ENCODE results near the gene NUDC. TPM values are rescaled to one million over a fixed set of nuclear protein-coding genes. Genes with fewer than 3 reads are reported as not detected.

The NUDC gene
- total and polyA plus RNA-seq, 2 of the 13 experiments (the other 11 are each of a cell fraction or from before 2014, with no cell fraction given): 34.7 to 104 TPM

DNA sequence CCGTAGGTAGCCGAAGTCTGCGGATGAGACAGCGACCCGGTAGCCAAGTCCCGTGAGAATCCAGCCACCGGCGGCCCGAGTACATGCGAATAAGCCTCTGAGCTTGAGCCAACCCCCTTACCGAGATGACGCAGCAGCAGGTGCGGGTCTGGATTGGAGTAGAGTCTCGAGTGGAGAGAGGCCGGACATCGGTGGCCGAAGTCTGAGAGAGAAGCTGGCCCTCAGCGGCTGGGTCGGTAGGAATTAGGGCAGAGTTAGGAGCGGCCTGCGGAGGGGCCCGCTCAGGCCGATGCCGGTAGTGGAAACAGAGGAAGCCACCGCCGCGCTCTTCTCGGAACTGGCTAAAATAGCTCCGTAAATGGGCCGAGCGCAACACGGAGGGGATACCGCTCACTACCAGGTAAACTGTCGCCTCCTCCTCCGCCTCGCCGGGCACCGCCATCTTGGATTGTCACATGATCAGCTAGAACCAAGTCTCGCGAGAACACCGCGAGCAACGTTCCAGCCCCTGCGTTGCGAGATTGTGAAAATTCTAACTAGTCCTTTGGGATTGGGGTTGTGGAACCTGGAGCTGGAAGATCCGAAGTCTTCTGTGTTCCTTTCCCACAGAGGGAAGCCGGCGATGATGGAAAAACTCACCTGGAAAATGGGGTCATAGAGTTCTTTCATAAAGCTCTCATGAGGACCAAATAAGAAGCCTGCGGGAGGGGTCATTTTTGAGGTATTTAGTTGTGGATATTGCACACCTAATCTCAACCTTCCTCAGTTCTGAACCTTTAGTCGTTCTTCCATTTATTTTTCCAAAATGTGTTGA lies 21.3 kb upstream of the NUDC start, which contains the start of gene GPATCH3 (continued):
- TF ChIP-seq, protein P1, sequence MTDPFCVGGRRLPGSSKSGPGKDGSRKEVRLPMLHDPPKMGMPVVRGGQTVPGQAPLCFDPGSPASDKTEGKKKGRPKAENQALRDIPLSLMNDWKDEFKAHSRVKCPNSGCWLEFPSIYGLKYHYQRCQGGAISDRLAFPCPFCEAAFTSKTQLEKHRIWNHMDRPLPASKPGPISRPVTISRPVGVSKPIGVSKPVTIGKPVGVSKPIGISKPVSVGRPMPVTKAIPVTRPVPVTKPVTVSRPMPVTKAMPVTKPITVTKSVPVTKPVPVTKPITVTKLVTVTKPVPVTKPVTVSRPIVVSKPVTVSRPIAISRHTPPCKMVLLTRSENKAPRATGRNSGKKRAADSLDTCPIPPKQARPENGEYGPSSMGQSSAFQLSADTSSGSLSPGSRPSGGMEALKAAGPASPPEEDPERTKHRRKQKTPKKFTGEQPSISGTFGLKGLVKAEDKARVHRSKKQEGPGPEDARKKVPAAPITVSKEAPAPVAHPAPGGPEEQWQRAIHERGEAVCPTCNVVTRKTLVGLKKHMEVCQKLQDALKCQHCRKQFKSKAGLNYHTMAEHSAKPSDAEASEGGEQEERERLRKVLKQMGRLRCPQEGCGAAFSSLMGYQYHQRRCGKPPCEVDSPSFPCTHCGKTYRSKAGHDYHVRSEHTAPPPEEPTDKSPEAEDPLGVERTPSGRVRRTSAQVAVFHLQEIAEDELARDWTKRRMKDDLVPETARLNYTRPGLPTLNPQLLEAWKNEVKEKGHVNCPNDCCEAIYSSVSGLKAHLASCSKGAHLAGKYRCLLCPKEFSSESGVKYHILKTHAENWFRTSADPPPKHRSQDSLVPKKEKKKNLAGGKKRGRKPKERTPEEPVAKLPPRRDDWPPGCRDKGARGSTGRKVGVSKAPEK (CRISPR knock-in tag; IDR thresholded peaks at IDR 0.05; ENCODE audit: borderline replicate concordance): no peak
- TF ChIP-seq SIN3B (IDR thresholded peaks at IDR 0.05; ENCODE audit: low read length): peak; percentile 100
- no peak for TF ChIP-seq SOX6 (IDR thresholded peaks at IDR 0.05)
- 0 out of 2 replicates have a peak, but pooled peaks have one; percentile 52 for TF ChIP-seq SOX6 (CRISPR knock-in tag; IDR thresholded peaks at IDR 0.05)
- TF ChIP-seq ZNF570 (CRISPR knock-in tag; IDR thresholded peaks at IDR 0.05; ENCODE audit: borderline replicate concordance): no peak
- no peak for TF ChIP-seq ZUFSP (CRISPR knock-in tag; IDR thresholded peaks at IDR 0.05; ENCODE audit: borderline replicate concordance)
- TF ChIP-seq ZNF703 (CRISPR knock-in tag; IDR thresholded peaks at IDR 0.05; ENCODE audit: borderline replicate concordance): no peak
- TF ChIP-seq NCOA1 (CRISPR knock-in tag; IDR thresholded peaks at IDR 0.05): 0 out of 2 replicates have a peak, but pooled peaks have one; percentile 18
- TF ChIP-seq, protein P2, sequence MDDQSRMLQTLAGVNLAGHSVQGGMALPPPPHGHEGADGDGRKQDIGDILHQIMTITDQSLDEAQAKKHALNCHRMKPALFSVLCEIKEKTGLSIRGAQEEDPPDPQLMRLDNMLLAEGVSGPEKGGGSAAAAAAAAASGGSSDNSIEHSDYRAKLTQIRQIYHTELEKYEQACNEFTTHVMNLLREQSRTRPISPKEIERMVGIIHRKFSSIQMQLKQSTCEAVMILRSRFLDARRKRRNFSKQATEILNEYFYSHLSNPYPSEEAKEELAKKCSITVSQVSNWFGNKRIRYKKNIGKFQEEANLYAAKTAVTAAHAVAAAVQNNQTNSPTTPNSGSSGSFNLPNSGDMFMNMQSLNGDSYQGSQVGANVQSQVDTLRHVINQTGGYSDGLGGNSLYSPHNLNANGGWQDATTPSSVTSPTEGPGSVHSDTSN (CRISPR knock-in tag; IDR thresholded peaks at IDR 0.05; ENCODE audit: borderline replicate concordance): no peak
- TF ChIP-seq ZNF207 (IDR thresholded peaks at IDR 0.05; ENCODE audit: borderline replicate concordance): no peak
- no peak for TF ChIP-seq ZBTB8A (CRISPR knock-in tag; IDR thresholded peaks at IDR 0.05; ENCODE audit: borderline replicate concordance, low read depth)
- 0 out of 2 replicates have a peak, but pooled peaks have one; percentile 42 for TF ChIP-seq ZNF749 (CRISPR knock-in tag; IDR thresholded peaks at IDR 0.05; ENCODE audit: borderline replicate concordance)
- TF ChIP-seq HBP1 (CRISPR knock-in tag; IDR thresholded peaks at IDR 0.05; ENCODE audit: low read depth): peak; percentile 78; the same call in 1 of the 2 replicates
- TF ChIP-seq ZNF451 (CRISPR knock-in tag; IDR thresholded peaks at IDR 0.05): no peak
- TF ChIP-seq FOSL1 (CRISPR knock-in tag; IDR thresholded peaks at IDR 0.05; ENCODE audit: borderline replicate concordance): no peak
- peak; percentile 72 for TF ChIP-seq MEF2D (CRISPR knock-in tag; IDR thresholded peaks at IDR 0.05)
- TF ChIP-seq TEAD2 (CRISPR knock-in tag; IDR thresholded peaks at IDR 0.05): no peak
- TF ChIP-seq, protein P3, sequence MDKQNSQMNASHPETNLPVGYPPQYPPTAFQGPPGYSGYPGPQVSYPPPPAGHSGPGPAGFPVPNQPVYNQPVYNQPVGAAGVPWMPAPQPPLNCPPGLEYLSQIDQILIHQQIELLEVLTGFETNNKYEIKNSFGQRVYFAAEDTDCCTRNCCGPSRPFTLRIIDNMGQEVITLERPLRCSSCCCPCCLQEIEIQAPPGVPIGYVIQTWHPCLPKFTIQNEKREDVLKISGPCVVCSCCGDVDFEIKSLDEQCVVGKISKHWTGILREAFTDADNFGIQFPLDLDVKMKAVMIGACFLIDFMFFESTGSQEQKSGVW (CRISPR knock-in tag; IDR thresholded peaks at IDR 0.05; ENCODE audit: borderline replicate concordance): no peak

Measured in HepG2 (cell line).